Stimulated activated CD4-positive, alpha-beta T cell treated with anti-CD3 and anti-CD28 coated beads, TNF-alpha, amount 100 ng/mL, for 1 hour (primary cell): Measurements from ENCODE around the gene SLC8A2.

Experiments
- DNase-seq, 3 donors: peaks; one replicate each; pipeline ENCODE4 v3.0.0-alpha.2; 2020; ENCODE audit warnings: low read depth in 3 of 3, low spot score in 1 of 3

The SLC8A2 gene

GRCh38 chr19:47432499-47432898 lies 39.2 kb downstream of the SLC8A2 start:
- DNase-seq = no peak

GRCh38 chr19:47432091-47432490 lies 39.6 kb downstream of the SLC8A2 start:
- DNase-seq = no peak

DNA sequence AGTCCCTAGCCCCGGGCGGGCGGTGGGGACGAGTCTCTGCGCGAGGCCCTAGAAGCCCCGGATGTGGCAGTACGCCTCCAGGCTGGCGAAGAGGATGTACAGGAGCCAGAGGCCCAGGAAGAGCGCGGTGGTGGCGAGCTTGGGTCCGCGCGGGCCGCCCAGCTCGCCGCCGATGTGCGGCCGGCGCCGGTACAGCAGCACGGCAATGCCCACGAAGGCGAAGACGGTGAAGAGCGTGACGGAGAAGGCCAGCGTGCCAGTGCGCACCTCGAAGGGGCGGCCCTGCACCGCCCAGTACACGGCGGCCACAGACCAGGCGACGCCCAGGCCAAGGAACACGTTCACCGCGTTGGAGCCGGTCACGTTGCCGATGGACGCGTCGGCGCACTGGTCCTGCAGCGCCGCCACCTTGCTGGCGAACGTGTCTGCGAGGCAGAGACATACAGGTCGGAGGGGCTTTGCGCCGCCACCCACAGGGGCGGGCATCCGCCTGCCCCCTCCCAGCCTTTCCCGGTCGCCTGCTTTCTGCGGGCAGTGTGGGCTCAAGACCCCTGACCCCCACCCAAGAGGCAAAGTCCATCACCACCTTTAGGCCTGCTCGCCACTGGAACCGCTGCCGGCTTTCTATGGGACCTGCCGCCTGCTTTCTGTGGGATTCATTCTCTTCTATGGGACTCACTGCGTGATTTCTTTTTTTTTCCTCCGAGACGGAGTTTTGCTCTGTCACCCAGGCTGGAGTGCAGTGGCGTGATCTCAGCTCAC lies 41.5 kb downstream of the SLC8A2 start:
- DNase-seq = no peak

- no peak for DNase-seq
Measured at GRCh38 chr19:47429140-47429793, 42.4 kb downstream of the SLC8A2 start.

DNA sequence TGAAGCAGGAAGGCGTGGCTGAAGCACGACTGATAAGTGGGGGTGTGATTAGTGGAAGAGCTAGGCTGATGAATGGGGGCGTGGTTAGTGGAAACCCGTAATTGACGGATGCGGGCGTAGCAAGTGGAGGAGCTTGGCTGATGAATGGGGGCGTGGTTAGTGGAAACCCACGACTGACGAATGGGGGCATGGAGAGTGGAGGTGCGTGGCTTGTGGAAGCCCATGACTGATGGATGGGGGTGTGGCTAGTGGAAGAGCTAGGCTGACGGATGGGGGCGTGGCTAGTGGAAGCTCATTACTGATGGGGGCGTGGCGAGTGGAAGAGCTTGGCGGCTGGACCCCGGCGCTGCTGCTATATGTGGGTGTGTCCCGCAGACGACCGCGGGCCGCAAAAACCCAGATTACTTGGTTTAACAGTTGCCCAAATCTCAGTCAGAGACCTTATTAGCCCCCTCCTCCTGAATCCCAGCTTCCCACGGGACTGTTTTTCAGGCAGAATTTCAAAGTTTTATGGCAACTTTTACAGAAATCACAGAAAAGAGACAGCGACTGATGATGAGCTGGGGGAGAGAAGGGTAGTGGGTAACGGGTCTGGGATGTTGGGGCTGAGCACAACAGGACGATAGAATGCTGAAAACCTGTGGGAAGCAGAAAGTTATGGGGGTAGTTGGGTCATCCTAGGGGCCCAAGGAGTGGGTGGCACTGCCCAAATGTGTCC lies 43.4 kb downstream of the SLC8A2 start:
- DNase-seq = peak; percentile 40 to 59 (median 55)

DNA sequence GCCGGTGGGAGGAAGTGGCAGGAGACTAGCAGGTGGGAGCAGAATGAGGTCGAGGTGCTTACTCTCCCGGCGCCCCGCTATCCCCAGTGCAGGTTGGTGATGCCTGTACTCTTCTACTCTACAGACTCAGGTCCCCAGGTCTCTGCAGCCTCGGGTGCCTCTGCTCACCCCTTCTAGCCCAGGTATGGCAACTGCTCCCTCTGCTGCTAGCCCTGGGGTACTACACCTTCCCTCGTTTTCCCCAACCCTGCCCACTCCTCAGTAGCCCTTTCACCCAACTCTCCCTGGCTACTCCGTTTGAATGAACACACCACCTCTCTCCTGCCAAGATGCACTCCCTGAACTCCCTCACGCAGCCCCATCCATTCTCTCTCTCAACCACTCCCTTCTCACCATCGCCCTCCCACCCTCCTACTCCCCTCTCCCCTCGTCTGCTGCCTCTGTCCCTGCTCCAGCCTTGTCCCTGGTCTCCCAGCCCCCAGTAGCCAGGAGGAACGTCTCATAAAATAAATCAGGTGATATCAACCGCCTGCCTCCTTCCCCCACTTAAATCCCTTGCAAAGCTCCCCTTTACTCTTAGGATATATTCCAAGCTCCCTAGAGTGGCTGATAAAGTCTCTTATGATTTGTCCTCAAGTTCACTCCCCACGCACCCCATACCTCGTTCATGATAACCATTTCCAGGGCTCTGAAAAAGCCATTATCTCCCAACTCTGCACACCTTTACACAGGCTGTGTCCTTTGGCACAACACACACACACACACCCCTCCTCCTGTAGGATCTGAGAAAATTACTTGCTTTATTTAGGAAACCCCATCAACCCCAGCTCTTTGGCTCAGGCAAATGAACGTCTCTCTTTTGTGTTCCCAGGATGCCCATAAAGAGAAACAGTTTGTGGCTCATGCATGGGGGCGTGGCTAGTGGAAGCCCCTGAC lies 44.2 kb downstream of the SLC8A2 start:
- peak in 2 of 3 donors; percentile 41 to 59 for DNase-seq

- DNase-seq = no peak
Measured at GRCh38 chr19:47423203-47423882, 48.4 kb downstream of the SLC8A2 start.

- DNase-seq = no peak
Measured at GRCh38 chr19:47422417-47423163, 49.1 kb downstream of the SLC8A2 start.

DNA sequence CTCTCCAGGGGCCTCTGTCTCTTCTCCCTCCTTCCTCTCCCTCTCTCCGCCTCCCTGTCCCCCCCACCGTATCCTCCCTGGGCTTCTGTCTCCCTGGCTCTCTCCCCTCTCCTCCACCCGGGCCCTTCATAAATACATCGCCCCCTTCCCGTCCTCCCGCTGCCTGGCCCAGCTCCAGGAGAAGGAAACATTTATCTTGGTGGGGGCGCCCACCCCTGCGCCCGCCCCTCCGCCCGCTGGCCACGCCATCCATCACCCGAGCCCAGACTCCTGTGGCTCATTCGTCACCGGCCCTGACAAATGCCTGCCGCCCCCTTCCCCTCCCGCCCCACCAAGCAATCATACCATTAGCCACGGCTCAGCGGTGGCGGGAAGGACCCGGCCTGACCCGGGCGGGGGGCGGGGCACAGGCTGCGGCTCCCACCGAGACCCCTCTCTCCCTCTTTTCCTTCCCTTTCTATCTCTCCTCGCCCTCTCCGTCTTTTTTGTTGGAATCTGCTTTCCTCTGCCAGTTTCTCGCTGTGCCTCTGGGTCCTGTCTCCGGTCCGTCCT lies 49.8 kb downstream of the SLC8A2 start:
- DNase-seq = no peak

- no peak for DNase-seq
Measured at GRCh38 chr19:47421244-47421786, 50.4 kb downstream of the SLC8A2 start.

DNA sequence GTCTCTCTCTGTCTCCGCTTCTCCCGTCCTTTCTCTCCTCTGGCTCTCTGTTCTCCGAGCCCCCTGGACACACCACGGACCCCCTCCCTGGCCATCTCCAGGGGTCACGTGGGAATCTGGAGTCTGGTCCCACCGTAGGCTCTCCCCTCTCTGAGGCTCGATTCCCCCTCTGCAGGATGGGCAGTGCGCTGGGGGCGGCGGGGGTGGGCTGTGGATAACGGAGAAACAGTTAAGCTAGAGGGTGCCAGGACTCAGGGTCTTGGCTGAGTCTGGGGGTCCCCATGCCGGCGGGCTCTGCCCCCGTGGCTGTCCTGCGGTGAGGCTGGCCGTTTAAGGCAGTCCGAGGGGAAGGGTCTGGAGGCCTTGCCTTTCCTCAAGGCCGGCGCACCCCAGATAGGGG lies 51.9 kb downstream of the SLC8A2 start:
- DNase-seq = no peak

GRCh38 chr19:47419030-47419783 lies 52.5 kb downstream of the SLC8A2 start, which contains the start of gene MEIS3:
TSS of gene MEIS3 (minus strand) at chr19:47419527. CDS start at chr19:47419081, 446 bp downstream.
- DNase-seq = no peak

GRCh38 chr19:47418692-47419029 lies 53.0 kb downstream of the SLC8A2 start:
- DNase-seq = no peak

GRCh38 chr19:47417746-47418691 lies 53.7 kb downstream of the SLC8A2 start:
- DNase-seq = no peak

GRCh38 chr19:47417107-47417745 lies 54.5 kb downstream of the SLC8A2 start:
- no peak for DNase-seq

GRCh38 chr19:47416643-47416985 lies 55.1 kb downstream of the SLC8A2 start:
- no peak for DNase-seq
